HepG2 (cell line): Measurements from ENCODE around the gene NEIL1. TPM values are rescaled to one million over a fixed set of nuclear protein-coding genes. Genes with fewer than 3 reads are reported as not detected.

Experiments
- ATAC-seq: fragments of 200-7000 bp; cut with Tn5 transposase; 3 replicates; pipeline ENCODE4 v1.9.1; 2020; ENCODE audit warnings: mild to moderate bottlenecking, moderate library complexity
- BruUV-seq: library from RNA; stranded (reverse); fragments of 400-500 nt; replicated peaks from 2 replicates; lab custom pipeline; 2021; lab: Mats Ljungman, UMichigan
- CTCF ChIA-PET: fragments of 300-600 bp; formaldehyde crosslinking; extraction: SDS; loops from one replicate; lab custom pipeline; 2021; ENCODE audit warnings: low total read pairs, inconsistent platforms, low intra/inter-chr PET ratio; lab: Yijun Ruan, JAX
- POLR2A ChIA-PET: fragments of 350-600 bp; sonication (Branson Sonifier 250); formaldehyde crosslinking; loops from one replicate; lab custom pipeline; 2020; ENCODE audit warnings: antibody characterized with exemption, inconsistent platforms; lab: Yijun Ruan, JAX
- DNase-seq: peaks from one replicate; pipeline ENCODE4 v3.0.0-alpha.2; 2015; ENCODE audit warnings: low spot score
- FAIRE-seq: peaks from 3 replicates; lab custom pipeline; 2011; peaks lifted over from hg19 to GRCh38; lab: Jason Lieb, UNC
- H2AFZ ChIP-seq: one replicate; pipeline ENCODE4 v1.6.1; 2011; ENCODE audit warnings: low read length, inconsistent platforms
- H3K27ac ChIP-seq: fragments of 300-600 bp; 3 replicates; pipeline ENCODE4 v1.8.0; 2011; ENCODE audit warnings: mixed run types, mild to moderate bottlenecking, mixed read lengths, low read length, inconsistent platforms; ENCODE audit not compliant: insufficient read depth; ENCODE audit errors: extremely low read length
- H3K27me3 ChIP-seq, 2 experiments: fragments of 200-600 bp in 1 of 2; 2 replicates in 1 of 2; 3 replicates in 1 of 2; pipeline versions ENCODE4 v1.6.0 to v1.8.0; 2011; ENCODE audit warnings: low read length in 2 of 2, mild to moderate bottlenecking in 2 of 2, moderate library complexity in 2 of 2, inconsistent platforms in 1 of 2; ENCODE audit not compliant: insufficient read depth in 2 of 2, control insufficient read depth in 1 of 2
- H3K36me3 ChIP-seq, 2 experiments: fragments of 200-600 bp in 1 of 2; replicated peaks in 1 of 2; 2 replicates in 1 of 2; 3 replicates in 1 of 2; pipeline versions ENCODE4 v1.5.1 to v1.8.0; 2011; ENCODE audit warnings: low read length in 2 of 2, inconsistent platforms in 1 of 2; ENCODE audit not compliant: insufficient read depth in 2 of 2, control insufficient read depth in 1 of 2
- H3K4me1 ChIP-seq: 2 replicates; pipeline ENCODE4 v1.5.1; 2012; ENCODE audit warnings: low read length, inconsistent platforms; ENCODE audit not compliant: insufficient read depth
- H3K4me2 ChIP-seq: 2 replicates; pipeline ENCODE4 v1.6.0; 2011; ENCODE audit warnings: low read depth, low read length, inconsistent platforms
- H3K4me3 ChIP-seq, 3 experiments: fragments of 200-600 bp in 1 of 3; sonication (generic), shearing (Covaris generic) in 1 of 3; replicated peaks in 1 of 3; 2 replicates each; pipeline ENCODE4 v1.5.1; 2011 to 2016; ENCODE audit warnings: low read length in 3 of 3, inconsistent platforms in 2 of 3, low read depth in 2 of 3, mild to moderate bottlenecking in 2 of 3, control low read depth in 1 of 3, mixed read lengths in 1 of 3; ENCODE audit not compliant: insufficient read depth in 1 of 3
- H3K79me2 ChIP-seq: one replicate; pipeline ENCODE4 v1.6.1; 2011; ENCODE audit warnings: low read length, inconsistent platforms; ENCODE audit not compliant: insufficient read depth
- H3K9ac ChIP-seq: 2 replicates; pipeline ENCODE4 v1.6.0; 2011; ENCODE audit warnings: mild to moderate bottlenecking, low read depth, low read length, inconsistent platforms; ENCODE audit not compliant: insufficient read depth
- H3K9me3 ChIP-seq: 2 replicates; pipeline ENCODE4 v1.5.1; 2012; ENCODE audit warnings: mild to moderate bottlenecking, low read length
- H4K20me1 ChIP-seq: 2 replicates; pipeline ENCODE4 v1.6.0; 2011; ENCODE audit warnings: inconsistent platforms, mild to moderate bottlenecking, low read length, moderate library complexity; ENCODE audit not compliant: insufficient read depth
- AGO2 ChIP-seq: fragments of 200-400 bp; formaldehyde crosslinking; optimal IDR thresholded peaks from 2 replicates; pipeline ENCODE3; 2017; ENCODE audit warnings: mild to moderate bottlenecking, low read depth, low read length, moderate library complexity
- CREBL2 ChIP-seq: sonication (generic); formaldehyde crosslinking; IDR thresholded peaks from 2 replicates; pipeline ENCODE4 v1.8.1; 2023; ENCODE audit warnings: missing genetic modification reagents, mild to moderate bottlenecking, borderline replicate concordance
- EEA1 ChIP-seq: sonication (generic); formaldehyde crosslinking; IDR thresholded peaks from 2 replicates; pipeline ENCODE4 v1.5.1; 2020; ENCODE audit warnings: mild to moderate bottlenecking, missing genetic modification reagents, borderline replicate concordance
- IRF1 ChIP-seq: sonication (generic); formaldehyde crosslinking; IDR thresholded peaks from 2 replicates; pipeline ENCODE4 v1.4.0; 2020; ENCODE audit warnings: low read depth, mild to moderate bottlenecking, missing genetic modification reagents
- NFIC ChIP-seq: IDR thresholded peaks from 2 replicates; pipeline ENCODE4 v1.6.1; 2012; ENCODE audit warnings: mild to moderate bottlenecking, low read length, inconsistent platforms
- TCF12 ChIP-seq, 2 experiments: fragments of 450-650 bp in 1 of 2; sonication (generic) in 1 of 2; formaldehyde crosslinking in 1 of 2; IDR thresholded peaks; 2 replicates each; pipeline versions ENCODE4 v1.6.1 to v1.8.0; 2017 to 2022; ENCODE audit warnings: antibody characterized with exemption in 1 of 2, mild to moderate bottlenecking in 1 of 2, missing genetic modification reagents in 1 of 2, moderate library complexity in 1 of 2
- ZBTB39 ChIP-seq: sonication (generic); formaldehyde crosslinking; IDR thresholded peaks from 2 replicates; pipeline ENCODE4 v1.5.0; 2020; ENCODE audit warnings: missing genetic modification reagents
- ZNF431 ChIP-seq: sonication (generic); formaldehyde crosslinking; IDR thresholded peaks from 2 replicates; pipeline ENCODE4 v1.9.0; 2022; ENCODE audit warnings: missing genetic modification reagents, low read depth, mild to moderate bottlenecking, borderline replicate concordance
- WGBS: methylation state at CpG from one replicate; pipeline ENCODE4 v1.1.6; 2017; ENCODE audit warnings: low lambda C conversion rate; 5-methylcytosine and 5-hydroxymethylcytosine counted together
- in situ Hi-C: cut with HindIII; loops from 2 replicates; pipeline ENCODE4 v1.10.0; 2017; ENCODE audit warnings: low pct_unique_long_range_greater_than_20kb; ENCODE audit not compliant: extremely low pct_ligation_motif_present
- intact Hi-C: fragments of 100-400 bp; cut with micrococcal nuclease; formaldehyde crosslinking; loops from one replicate; pipeline ENCODE4 v1.10.0; 2022; ENCODE audit not compliant: unreplicated experiment
- polyA plus RNA-seq, 8 experiments: library from polyadenylated mRNA; depleted of rRNA in 3 of 8; stranded (reverse) in 7 of 8; unstranded in 1 of 8; fragments of >200 nt; fragmentation: Illumina TruSeq in 4 of 8; extraction: Trizol in 4 of 8; gene quantifications; 2 replicates each; pipeline versions ENCODE4 v1.2.1 to v1.2.3, GENCODE V29; 2011 to 2016; ENCODE audit warnings: low read depth in 4 of 8, missing spikeins in 1 of 8, mixed read lengths in 1 of 8; ENCODE audit not compliant: insufficient read depth in 1 of 8
- total RNA-seq, 5 experiments: library from RNA; depleted of rRNA; stranded (reverse); fragments of >200 nt; fragmentation: Illumina TruSeq; extraction: Trizol; gene quantifications; 2 replicates each; pipeline ENCODE4 v1.2.3, GENCODE V29; 2016; ENCODE audit warnings: low read depth in 1 of 5

NEIL1 gene
- total and polyA plus RNA-seq, 2 of the 13 experiments (the other 11 are each of a cell fraction or from before 2014, with no cell fraction given) = 10.4 to 15.5 TPM

DNA sequence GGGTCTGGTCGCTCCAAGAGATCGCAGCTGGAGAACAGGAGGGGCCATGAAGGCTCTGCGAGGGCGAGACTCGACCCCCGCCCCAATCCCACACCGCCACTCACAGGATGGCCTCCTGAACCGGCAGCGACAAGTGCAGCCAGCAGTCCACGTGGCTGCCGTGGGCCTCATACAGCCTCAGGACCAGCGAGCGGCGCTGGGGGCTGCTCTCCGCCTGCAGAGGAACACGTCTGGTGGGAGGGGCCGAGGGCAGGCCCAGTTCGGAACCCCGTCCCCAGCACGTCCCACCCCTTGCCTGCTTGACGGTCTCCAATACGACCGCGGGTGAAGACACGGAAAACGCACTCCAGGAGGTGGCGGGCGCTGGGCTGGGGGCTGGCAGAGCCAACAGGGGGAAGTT, 9.2 kb downstream of the NEIL1 start:
- FAIRE-seq (no peak), ATAC-seq (no peak), DNase-seq (no peak)
- in situ Hi-C loops = no loop called here
- no peak overlapping the region for H2AFZ ChIP-seq
- intact Hi-C loops = no loop called here
- peaks cover 10% of the 10 kb centered on the region for H3K4me1 ChIP-seq
- no peaks in the 10 kb centered on the region for H3K27me3 ChIP-seq
- ChIA-PET CTCF (no interaction called here), POLR2A (interaction anchor here (0.6 to 5.6 kb wide), 2 partner anchors 12 to 425 kb away, joined by 3 to 40 read pairs; partner anchors contain the start of gene MAN2C1)
- H3K9me3 ChIP-seq = no peaks in the 10 kb centered on the region
- BruUV-seq = no TSS peak
- no peak overlapping the region for H3K27ac ChIP-seq
- H3K4me2 ChIP-seq = no peak overlapping the region
- no peak overlapping the region for H3K4me3 ChIP-seq
- no peaks in the 10 kb centered on the region for H4K20me1 ChIP-seq
- no peak overlapping the region for H3K9ac ChIP-seq
- TF ChIP-seq TCF12 (IDR thresholded peaks at IDR 0.05) (no peak), TCF12 (CRISPR knock-in tag; IDR thresholded peaks at IDR 0.05) (no peak), AGO2 (peak; percentile 72), EEA1 (CRISPR knock-in tag) (no peak), IRF1 (CRISPR knock-in tag) (no peak)
- no peaks in the 10 kb centered on the region for H3K79me2 ChIP-seq
- H3K36me3 ChIP-seq = peaks cover 14 to 20% of the 10 kb centered on the region in 2 experiments; a peak in 3 of 5 replicates
- WGBS = 96% methylated on average over 22 of the region's 28 CpGs

GRCh38 chr15:75356517-75356916, 9.7 kb downstream of the NEIL1 start:
- H3K9me3 ChIP-seq = no peaks in the 10 kb centered on the region
- peaks cover 14 to 25% of the 10 kb centered on the region in 2 experiments; a peak in 3 of 5 replicates for H3K36me3 ChIP-seq
- H2AFZ ChIP-seq = no peak overlapping the region
- no peaks in the 10 kb centered on the region for H4K20me1 ChIP-seq
- WGBS = 95% methylated on average over 20 of the region's 20 CpGs
- peaks cover 10% of the 10 kb centered on the region for H3K4me1 ChIP-seq
- no peak overlapping the region for H3K9ac ChIP-seq
- H3K4me3 ChIP-seq = no peak overlapping the region
- no peak overlapping the region for H3K4me2 ChIP-seq
- FAIRE-seq = no peak
- BruUV-seq = TSS peak; percentile 9
- intact Hi-C loops (no loop called here), in situ Hi-C loops (no loop called here)
- no peak overlapping the region for H3K27ac ChIP-seq
- DNase-seq = no peak
- no peaks in the 10 kb centered on the region for H3K79me2 ChIP-seq
- peak; percentile 44 for TF ChIP-seq AGO2
- TF ChIP-seq ZBTB39 (CRISPR knock-in tag) = no peak
- no peak for TF ChIP-seq CREBL2 (CRISPR knock-in tag)
- no peak for TF ChIP-seq NFIC
- TF ChIP-seq ZNF431 (CRISPR knock-in tag) = no peak
- ChIA-PET CTCF (no interaction called here), POLR2A (interaction anchor here (0.6 to 5.6 kb wide), 2 partner anchors 12 to 426 kb away, joined by 3 to 40 read pairs; partner anchors contain the start of gene MAN2C1)
- ATAC-seq = no peak
- H3K27me3 ChIP-seq = no peaks in the 10 kb centered on the region
